Naive thymus-derived CD4-positive, alpha-beta T cell (primary cell): ENCODE results near the gene STAG2. TPM values are rescaled to one million over a fixed set of nuclear protein-coding genes. Genes with fewer than 3 reads are reported as not detected.

Source experiments
- ATAC-seq: fragments of 150-1000 bp; cut with Tn5 transposase; 2 replicates; pipeline ENCODE4 v1.10.0; 2021; ENCODE audit warnings: mild to moderate bottlenecking, moderate library complexity
- CTCF ChIA-PET: fragments of 350-600 bp; sonication (Branson Sonifier 250); formaldehyde crosslinking; loops from one replicate; lab custom pipeline; 2021; ENCODE audit warnings: antibody characterized with exemption; lab: Charles Lee
- POLR2A ChIA-PET: fragments of 350-600 bp; sonication (Branson Sonifier 250); formaldehyde crosslinking; loops from one replicate; lab custom pipeline; 2021; ENCODE audit warnings: antibody characterized with exemption, inconsistent platforms; lab: Charles Lee
- DNase-seq, 9 donors: peaks; one replicate each; pipeline versions ENCODE4 v3.0.0 to v3.0.0-alpha.2; 2020 to 2022; ENCODE audit warnings: mixed read lengths in 1 of 9
- H3K27ac ChIP-seq: one replicate; pipeline ENCODE4 v1.7.0; 2013; ENCODE audit warnings: mild to moderate bottlenecking, low read depth, low read length, moderate library complexity
- H3K27me3 ChIP-seq, 2 donors: one replicate each; pipeline ENCODE4 v1.7.0; 2013; ENCODE audit warnings: low read length in 2 of 2, mild to moderate bottlenecking in 2 of 2, moderate library complexity in 2 of 2; ENCODE audit not compliant: control insufficient read depth in 2 of 2, insufficient read depth in 2 of 2
- H3K36me3 ChIP-seq, 3 experiments: 1 replicate in 2 of 3; 2 replicates in 1 of 3; pipeline ENCODE4 v1.7.0; 2013; ENCODE audit warnings: low read length in 3 of 3, mild to moderate bottlenecking in 3 of 3, moderate library complexity in 1 of 3; ENCODE audit not compliant: insufficient read depth in 3 of 3, control insufficient read depth in 2 of 3
- H3K4me1 ChIP-seq, 2 donors: one replicate each; pipeline ENCODE4 v1.7.0; 2013; ENCODE audit warnings: low read length in 2 of 2, mild to moderate bottlenecking in 2 of 2, moderate library complexity in 1 of 2; ENCODE audit not compliant: control insufficient read depth in 2 of 2, insufficient read depth in 2 of 2
- H3K4me3 ChIP-seq: 2 replicates; pipeline ENCODE4 v1.7.0; 2013; ENCODE audit warnings: mild to moderate bottlenecking, low read length
- H3K9me3 ChIP-seq, 3 experiments: 1 replicate in 2 of 3; 2 replicates in 1 of 3; pipeline ENCODE4 v1.7.0; 2013; ENCODE audit warnings: low read length in 3 of 3; ENCODE audit not compliant: control insufficient read depth in 2 of 3
- H3K27ac Mint-ChIP-seq, 9 donors: one replicate each; pipeline ENCODE4 v1.8.0; 2020 to 2022; ENCODE audit warnings: mixed read lengths in 9 of 9, mild to moderate bottlenecking in 8 of 9, moderate library complexity in 5 of 9, inconsistent platforms in 2 of 9
- H3K27me3 Mint-ChIP-seq, 5 donors: one replicate each; pipeline ENCODE4 v1.8.0; 2021 to 2022; ENCODE audit warnings: mixed read lengths in 5 of 5, mild to moderate bottlenecking in 1 of 5
- H3K36me3 Mint-ChIP-seq, 5 donors: one replicate each; pipeline ENCODE4 v1.8.0; 2020 to 2022; ENCODE audit warnings: mixed read lengths in 5 of 5, mild to moderate bottlenecking in 3 of 5, inconsistent platforms in 1 of 5
- H3K4me1 Mint-ChIP-seq, 7 donors: one replicate each; pipeline ENCODE4 v1.8.0; 2020 to 2022; ENCODE audit warnings: mixed read lengths in 7 of 7, mild to moderate bottlenecking in 3 of 7, inconsistent platforms in 1 of 7
- H3K4me3 Mint-ChIP-seq, 10 donors: one replicate each; pipeline ENCODE4 v1.8.0; 2020 to 2022; ENCODE audit warnings: mild to moderate bottlenecking in 10 of 10, mixed read lengths in 10 of 10, moderate library complexity in 6 of 10, inconsistent platforms in 2 of 10
- H3K9me3 Mint-ChIP-seq, 11 donors: one replicate each; pipeline ENCODE4 v1.8.0; 2020 to 2022; ENCODE audit warnings: mixed read lengths in 11 of 11, mild to moderate bottlenecking in 4 of 11, inconsistent platforms in 1 of 11, moderate library complexity in 1 of 11
- intact Hi-C, 2 donors: fragments of 100-400 bp; cut with micrococcal nuclease; formaldehyde crosslinking; loops; one replicate each; pipeline ENCODE4 v1.15.1; 2023
- polyA plus RNA-seq, 2 donors: library from polyadenylated mRNA; unstranded; fragments of 300-500 nt; fragmentation: Illumina TruSeq; gene quantifications; one replicate each; pipeline ENCODE4 v1.2.3, GENCODE V29; 2021
- total RNA-seq, 6 experiments: library from RNA in 5 of 6; stranded (reverse) in 5 of 6; gene quantifications; 1 replicate in 5 of 6; 2 replicates in 1 of 6; pipeline ENCODE4 v1.2.3 and lab custom pipeline; 2021 to 2026

Gene STAG2
- total and polyA plus RNA-seq, 7 experiments from 2014 or later, result 73.6 to 124 (median 84.6) TPM

DNA sequence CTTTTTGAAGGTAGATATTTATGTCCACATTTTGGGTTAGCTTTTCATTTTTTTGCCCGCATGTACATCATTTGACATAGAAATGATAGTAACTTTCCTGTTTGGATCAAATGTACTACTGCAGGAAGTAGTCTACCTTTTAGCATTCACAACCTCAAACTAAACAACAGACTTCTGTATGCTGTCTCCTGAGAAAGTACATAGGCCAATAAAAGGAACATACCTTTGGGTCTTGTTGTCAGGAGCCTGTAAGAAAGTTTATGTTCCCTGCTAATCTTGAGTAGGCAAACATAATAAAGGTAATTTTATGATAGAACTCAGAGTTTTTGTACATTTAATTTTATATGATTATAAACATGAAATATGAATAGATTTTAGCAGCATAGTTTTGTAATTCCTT lies 54.2 kb downstream of the STAG2 start:
- no peak overlapping the region for H3K4me3 ChIP-seq
- Mint-ChIP-seq H3K4me3 (peak overlapping the region in 2 of 10 donors; percentile 35 to 52), H3K27me3 (no peaks in the 10 kb centered on the region), H3K36me3 (no peaks in the 10 kb centered on the region), H3K27ac (peak overlapping the region in 5 of 9 donors; percentile 48 to 76 (median 52)), H3K9me3 (peaks cover 0 to 1% (median 0%) of the 10 kb centered on the region in 11 donors), H3K4me1 (peaks cover 14 to 70% (median 59%) of the 10 kb centered on the region in 7 donors)
- ATAC-seq (no peak), DNase-seq (no peak)
- no peaks in the 10 kb centered on the region for H3K27me3 ChIP-seq
- intact Hi-C loops, result no loop called here
- H3K4me1 ChIP-seq, result peaks cover 9 to 11% of the 10 kb centered on the region in 2 donors
- POLR2A ChIA-PET, result interaction anchor here (0.8 kb wide), 1 partner anchor 20 kb away, joined by 3 read pairs; no protein-coding TSS in a partner anchor
- H3K27ac ChIP-seq, result no peak overlapping the region
- no peaks in the 10 kb centered on the region for H3K9me3 ChIP-seq
- H3K36me3 ChIP-seq, result no peaks in the 10 kb centered on the region
- CTCF ChIA-PET, result interaction anchor here (1.3 kb wide), 1 partner anchor 56 kb away, joined by 5 read pairs; no protein-coding TSS in a partner anchor

DNA sequence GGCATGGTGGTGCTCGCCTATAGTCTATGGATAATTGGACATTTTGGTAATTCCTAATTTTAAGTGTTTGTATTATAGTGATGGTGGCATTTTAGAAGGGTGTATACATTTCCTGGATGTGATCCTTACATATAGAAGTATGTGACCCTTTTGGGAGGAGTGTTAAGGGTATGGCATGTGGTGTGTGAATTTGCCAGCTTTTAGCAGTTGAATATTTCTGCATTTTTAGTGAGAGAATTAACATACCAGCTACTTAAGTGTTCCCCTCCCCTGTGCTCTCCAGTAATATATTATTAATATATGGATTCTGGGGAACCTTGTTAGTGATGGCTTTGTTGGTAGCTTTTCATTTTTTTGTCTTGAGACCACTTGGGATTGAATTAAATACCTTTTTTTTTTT lies 55.3 kb downstream of the STAG2 start:
- ChIA-PET POLR2A (interaction anchor here (1.4 to 2.1 kb wide), 3 partner anchors 54 to 58 kb away, joined by 5 to 6 read pairs (median 6); no protein-coding TSS in a partner anchor), CTCF (interaction anchor here (0.9 to 1.3 kb wide), 2 partner anchors 56 to 57 kb away, joined by 3 to 5 read pairs; no protein-coding TSS in a partner anchor)
- H3K27me3 ChIP-seq, result no peaks in the 10 kb centered on the region
- H3K9me3 ChIP-seq, result no peaks in the 10 kb centered on the region
- no peaks in the 10 kb centered on the region for H3K36me3 Mint-ChIP-seq
- intact Hi-C loops, result no loop called here
- H3K4me3 ChIP-seq, result no peak overlapping the region
- ATAC-seq, result no peak
- H3K4me1 Mint-ChIP-seq, result peaks cover 11 to 69% (median 49%) of the 10 kb centered on the region in 7 donors
- no peak overlapping the region for H3K27ac ChIP-seq
- peaks cover under 1 to 10% of the 10 kb centered on the region in 2 donors for H3K4me1 ChIP-seq
- H3K27me3 Mint-ChIP-seq, result no peaks in the 10 kb centered on the region
- no peak for DNase-seq
- peaks cover 0 to 1% (median 0%) of the 10 kb centered on the region in 11 donors for H3K9me3 Mint-ChIP-seq
- no peaks in the 10 kb centered on the region for H3K36me3 ChIP-seq
- no peak overlapping the region for H3K4me3 Mint-ChIP-seq
- peak overlapping the region in 3 of 9 donors; percentile 12 to 68 (median 24) for H3K27ac Mint-ChIP-seq

GRCh38 chrX:124018023-124018422 lies 56.5 kb downstream of the STAG2 start:
- Histone ChIP-seq H3K27ac (no peak overlapping the region), H3K4me3 (no peak overlapping the region), H3K27me3 (no peaks in the 10 kb centered on the region), H3K4me1 (peaks cover 0 to 7% of the 10 kb centered on the region in 2 donors), H3K9me3 (no peaks in the 10 kb centered on the region), H3K36me3 (no peaks in the 10 kb centered on the region)
- intact Hi-C loops, result loop anchor here (1.0 to 2.0 kb wide), 2 partner anchors 58 to 185 kb away; no protein-coding TSS in a partner anchor
- DNase-seq, result peak in 7 of 9 donors; percentile 3 to 40 (median 10)
- Mint-ChIP-seq H3K4me3 (peak overlapping the region in 5 of 10 donors; percentile 23 to 49 (median 36)), H3K27me3 (no peaks in the 10 kb centered on the region), H3K9me3 (peaks cover 0 to 1% (median 0%) of the 10 kb centered on the region in 11 donors), H3K36me3 (no peaks in the 10 kb centered on the region), H3K27ac (peak overlapping the region in 8 of 9 donors; percentile 43 to 75 (median 62)), H3K4me1 (peaks cover 6 to 67% (median 44%) of the 10 kb centered on the region in 7 donors)
- ATAC-seq, result peak; percentile 59
- CTCF ChIA-PET, result interaction anchor here (0.8 to 1.3 kb wide), 4 partner anchors 17 to 45 kb away, joined by 3 to 5 read pairs (median 4); no protein-coding TSS in a partner anchor
- POLR2A ChIA-PET, result interaction anchor here (0.8 to 2.1 kb wide), 3 partner anchors 55 to 59 kb away, joined by 3 to 6 read pairs (median 5); no protein-coding TSS in a partner anchor

DNA sequence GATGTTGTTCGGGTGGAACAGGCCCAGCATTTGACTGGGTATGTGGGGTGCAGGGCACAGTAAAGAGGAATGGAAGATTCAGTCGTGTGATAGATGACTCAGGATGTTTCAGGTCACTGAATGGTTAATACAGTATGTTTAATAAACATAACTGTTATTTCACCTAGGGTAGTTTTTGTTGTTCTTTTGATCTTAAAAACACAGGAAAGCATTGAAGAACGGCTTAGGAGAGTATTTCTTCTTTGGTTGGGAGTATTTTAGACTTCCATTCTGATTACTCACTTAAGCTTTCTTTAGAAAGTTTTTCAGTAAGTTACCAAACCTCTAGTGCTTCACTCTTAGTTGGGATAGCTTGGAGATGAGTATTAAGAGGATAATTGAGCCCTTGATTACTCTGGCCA lies 62.3 kb downstream of the STAG2 start:
- Mint-ChIP-seq H3K4me3 (no peak overlapping the region), H3K27me3 (no peaks in the 10 kb centered on the region), H3K27ac (peak overlapping the region in 6 of 9 donors; percentile 32 to 69 (median 48)), H3K36me3 (peaks cover 0 to 2% (median 0%) of the 10 kb centered on the region in 5 donors), H3K9me3 (no peaks in the 10 kb centered on the region), H3K4me1 (peaks cover 2 to 36% (median 18%) of the 10 kb centered on the region in 7 donors)
- ChIA-PET POLR2A (no interaction called here), CTCF (interaction anchor here (0.6 kb wide), 1 partner anchor 63 kb away, joined by 3 read pairs; no protein-coding TSS in a partner anchor)
- ATAC-seq (no peak), DNase-seq (no peak)
- no peak overlapping the region for H3K4me3 ChIP-seq
- H3K27me3 ChIP-seq, result no peaks in the 10 kb centered on the region
- H3K36me3 ChIP-seq, result peaks cover 0 to 6% (median 5%) of the 10 kb centered on the region in 3 experiments
- no peak overlapping the region for H3K27ac ChIP-seq
- no peaks in the 10 kb centered on the region for H3K9me3 ChIP-seq
- peaks cover 0 to 9% of the 10 kb centered on the region in 2 donors for H3K4me1 ChIP-seq
- intact Hi-C loops, result loop anchor here in 1 of 2 donors (5.0 kb wide), 1 partner anchor 38 kb away; no protein-coding TSS in a partner anchor

GRCh38 chrX:124026529-124026928 lies 65.0 kb downstream of the STAG2 start:
- CTCF ChIA-PET, result no interaction called here
- intact Hi-C loops, result no loop called here
- no peaks in the 10 kb centered on the region for H3K9me3 Mint-ChIP-seq
- no peak for DNase-seq
- H3K4me1 Mint-ChIP-seq, result peaks cover 2 to 20% (median 11%) of the 10 kb centered on the region in 7 donors
- no peak overlapping the region for H3K4me3 ChIP-seq
- H3K4me1 ChIP-seq, result peaks cover 0 to 4% of the 10 kb centered on the region in 2 donors
- H3K36me3 ChIP-seq, result peaks cover 0 to 6% (median 5%) of the 10 kb centered on the region in 3 experiments
- POLR2A ChIA-PET, result no interaction called here
- H3K27ac Mint-ChIP-seq, result no peak overlapping the region
- no peak overlapping the region for H3K27ac ChIP-seq
- H3K27me3 Mint-ChIP-seq, result no peaks in the 10 kb centered on the region
- H3K27me3 ChIP-seq, result no peaks in the 10 kb centered on the region
- H3K4me3 Mint-ChIP-seq, result no peak overlapping the region
- H3K9me3 ChIP-seq, result no peaks in the 10 kb centered on the region
- no peak for ATAC-seq
- peaks cover 0 to 2% (median 0%) of the 10 kb centered on the region in 5 donors for H3K36me3 Mint-ChIP-seq

DNA sequence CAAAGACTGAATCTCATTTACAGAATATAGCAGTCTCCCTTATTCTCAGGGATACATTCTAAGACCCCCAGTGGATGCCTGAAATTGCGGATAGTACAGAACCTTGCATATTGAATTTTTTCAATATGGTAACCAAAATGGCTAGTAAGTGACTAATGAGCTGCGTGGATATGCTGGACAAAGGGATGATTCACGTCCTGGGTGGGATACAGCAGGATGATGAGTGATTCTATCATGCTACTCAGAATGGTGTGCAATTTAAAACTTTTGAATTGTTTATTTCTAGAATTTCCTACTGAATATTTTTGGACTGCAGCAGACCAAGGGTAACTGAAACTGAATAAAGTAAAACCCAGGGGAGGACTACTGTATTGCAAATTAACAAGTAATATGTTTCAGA lies 66.7 kb downstream of the STAG2 start:
- Mint-ChIP-seq H3K9me3 (no peaks in the 10 kb centered on the region), H3K27ac (peak overlapping the region in 1 of 9 donors; percentile 5), H3K27me3 (no peaks in the 10 kb centered on the region), H3K4me1 (peaks cover 3 to 8% (median 5%) of the 10 kb centered on the region in 7 donors), H3K4me3 (no peak overlapping the region), H3K36me3 (peaks cover 0 to 2% (median 0%) of the 10 kb centered on the region in 5 donors)
- H3K27ac ChIP-seq, result no peak overlapping the region
- H3K9me3 ChIP-seq, result no peaks in the 10 kb centered on the region
- DNase-seq (no peak), ATAC-seq (no peak)
- H3K27me3 ChIP-seq, result no peaks in the 10 kb centered on the region
- H3K4me3 ChIP-seq, result no peak overlapping the region
- ChIA-PET POLR2A (no interaction called here), CTCF (interaction anchor here (0.7 kb wide), 1 partner anchor 961 kb away, joined by 3 read pairs; no protein-coding TSS in a partner anchor)
- peaks cover 0 to 6% (median 5%) of the 10 kb centered on the region in 3 experiments for H3K36me3 ChIP-seq
- peaks cover 0 to 3% of the 10 kb centered on the region in 2 donors for H3K4me1 ChIP-seq
- intact Hi-C loops, result no loop called here
